NCI-H2196 (cell line): Measurements from ENCODE around the gene JMJD8.

Source experiments
- DNase-seq: peaks from one replicate; lab custom pipeline; 2025; ENCODE audit not compliant: unreplicated experiment; lab: John Stamatoyannopoulos, UW

Gene JMJD8

GRCh38 chr16:684071-684794 is at the start of gene JMJD8:
Gene JMJD8, minus strand, starts transcription at chr16:684334. Its CDS starts 15 bp downstream, at chr16:684319.
- peak; percentile 99 for DNase-seq

- no peak for DNase-seq
Observed at GRCh38 chr16:733382-734207, 49.5 kb upstream of the JMJD8 start.

GRCh38 chr16:732936-733335 is 48.8 kb upstream of the JMJD8 start:
- no peak for DNase-seq

- DNase-seq, result no peak
Observed at GRCh38 chr16:732332-732731, 48.2 kb upstream of the JMJD8 start.

- DNase-seq, result no peak
Observed at GRCh38 chr16:730666-731509, 46.8 kb upstream of the JMJD8 start.

GRCh38 chr16:729768-730665 is 45.9 kb upstream of the JMJD8 start:
- DNase-seq, result no peak

- no peak for DNase-seq
Observed at GRCh38 chr16:728890-729744, 45.0 kb upstream of the JMJD8 start.

GRCh38 chr16:728131-728889 is 44.2 kb upstream of the JMJD8 start:
- DNase-seq, result peak; percentile 88

- no peak for DNase-seq
Observed at GRCh38 chr16:727291-727977, 43.3 kb upstream of the JMJD8 start.

GRCh38 chr16:726438-727290 is 42.5 kb upstream of the JMJD8 start, which contains the start of the genes CCDC78 and HAGHL:
Gene CCDC78, minus strand, starts transcription at chr16:726443. Its CDS starts 76 bp downstream, at chr16:726367.
Gene HAGHL, plus strand, starts transcription at chr16:727106. Its CDS starts 404 bp downstream, at chr16:727510.
- peak; percentile 67 for DNase-seq

GRCh38 chr16:726188-726437 is 42.0 kb upstream of the JMJD8 start:
- DNase-seq, result no peak

GRCh38 chr16:725463-726187 is 41.5 kb upstream of the JMJD8 start:
- no peak for DNase-seq

- DNase-seq, result no peak
Observed at GRCh38 chr16:725041-725376, 40.9 kb upstream of the JMJD8 start.

- DNase-seq, result no peak
Observed at GRCh38 chr16:724188-725040, 40.3 kb upstream of the JMJD8 start.

GRCh38 chr16:723695-724094 is 39.6 kb upstream of the JMJD8 start:
- DNase-seq, result no peak
